ENCODE data around the gene TMEM150C.

Gene TMEM150C

DNA sequence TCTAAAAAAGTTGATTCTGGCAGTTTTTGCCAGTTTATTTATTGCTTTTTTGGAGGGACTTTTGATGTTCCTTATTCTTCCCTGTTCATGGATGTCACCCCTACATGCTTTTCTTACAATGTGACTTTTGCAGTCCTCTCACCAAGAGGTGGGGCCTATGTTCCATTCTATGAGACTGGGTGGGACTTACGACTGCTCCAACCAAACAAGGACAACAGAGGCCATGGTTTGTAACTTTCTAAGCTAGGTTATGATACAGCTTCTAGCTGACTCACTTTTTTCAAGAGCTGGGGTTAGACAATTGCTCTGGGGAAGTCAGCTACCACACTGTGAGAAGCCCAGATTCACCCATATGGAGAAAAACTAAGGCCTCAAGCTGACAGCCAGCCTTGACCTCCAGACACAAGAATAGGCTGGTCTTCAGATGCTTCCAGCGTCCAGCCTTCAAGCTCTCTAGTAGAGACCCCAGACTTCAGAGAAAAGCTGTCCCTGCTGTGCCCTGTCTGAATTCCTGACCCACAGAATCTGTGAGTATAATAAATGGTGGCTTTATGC lies 91.9 kb downstream of the TMEM150C start:
- peak; percentile 67 for DNase-seq

DNA sequence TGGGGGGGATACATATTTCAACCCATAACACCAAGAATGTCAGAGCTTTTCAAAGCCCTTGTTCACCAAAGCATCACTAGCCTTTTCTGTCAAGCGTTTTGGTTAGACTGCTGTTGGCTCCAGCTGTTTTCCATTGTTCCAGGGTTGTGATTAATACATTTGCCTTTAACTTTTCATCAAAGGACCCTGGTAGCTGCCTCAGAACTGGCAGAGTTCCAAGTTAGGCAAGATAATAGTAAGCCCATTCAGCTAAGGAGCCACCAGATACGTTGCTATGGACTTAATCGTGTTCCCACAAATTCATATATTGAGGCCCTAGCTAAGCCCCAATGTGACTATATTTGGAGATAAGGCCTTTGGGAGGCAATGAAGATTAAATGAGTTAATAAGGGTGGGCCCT lies 94.3 kb downstream of the TMEM150C start:
- peak; percentile 27 for DNase-seq

DNA sequence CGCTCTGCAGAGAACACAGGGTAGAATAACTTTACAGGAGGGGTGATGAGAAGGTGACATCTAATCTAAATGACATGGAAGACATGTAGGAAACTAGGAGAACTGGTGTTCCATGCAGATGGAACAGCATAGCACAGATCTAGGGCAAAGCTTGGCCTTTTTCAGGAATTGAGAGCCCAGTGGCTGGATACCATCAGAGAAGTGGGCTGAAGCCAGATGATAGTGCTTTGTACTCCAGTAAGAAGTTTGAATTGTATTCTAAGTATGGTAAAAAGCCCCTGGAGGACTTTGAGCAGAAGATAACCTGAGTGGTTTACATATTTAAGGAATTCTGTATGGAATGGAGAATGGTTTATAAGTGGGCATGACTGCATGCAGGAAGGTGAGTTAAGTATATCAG lies 98.6 kb downstream of the TMEM150C start:
- no peak for DNase-seq

DNA sequence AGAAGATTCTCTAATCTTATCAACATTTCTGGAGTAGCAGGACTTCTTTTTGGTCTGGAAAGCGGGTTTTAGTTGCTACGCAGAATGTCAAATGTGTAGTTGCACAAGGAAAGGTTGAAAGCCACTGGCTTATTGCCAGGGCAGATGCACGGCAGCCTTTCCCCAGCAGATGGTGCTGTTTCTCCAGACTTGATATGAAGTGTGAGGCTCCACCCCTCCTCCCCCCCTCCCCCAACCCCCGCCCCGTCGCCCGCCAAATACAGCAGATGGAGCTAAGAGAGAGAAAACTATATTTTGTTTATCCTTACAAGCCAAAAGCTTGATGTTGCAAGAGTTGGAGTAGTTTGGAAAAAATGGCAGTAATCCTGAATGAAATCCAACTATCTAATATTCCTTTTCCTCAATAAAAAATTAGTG lies 99.4 kb downstream of the TMEM150C start:
- DNase-seq, result peak; percentile 82

DNA sequence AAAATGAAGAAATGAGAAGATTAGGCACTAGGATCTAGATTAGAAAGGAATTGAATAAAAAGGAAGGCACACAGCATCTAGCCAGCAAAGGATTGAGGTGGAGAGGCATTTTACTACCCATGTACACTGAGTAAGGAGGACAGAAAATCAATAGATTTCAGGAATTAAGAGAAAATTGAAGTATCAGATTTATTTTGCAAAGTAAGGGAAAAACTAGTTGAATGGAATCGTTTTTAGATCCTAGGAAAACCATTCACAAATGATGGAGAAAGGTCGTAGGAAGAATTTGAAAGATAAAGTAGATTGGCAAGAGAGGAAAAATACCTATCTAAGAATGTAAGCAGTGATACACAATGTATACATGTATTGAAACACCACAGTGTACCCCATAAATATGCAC lies 100.1 kb downstream of the TMEM150C start:
- no peak for DNase-seq

DNA sequence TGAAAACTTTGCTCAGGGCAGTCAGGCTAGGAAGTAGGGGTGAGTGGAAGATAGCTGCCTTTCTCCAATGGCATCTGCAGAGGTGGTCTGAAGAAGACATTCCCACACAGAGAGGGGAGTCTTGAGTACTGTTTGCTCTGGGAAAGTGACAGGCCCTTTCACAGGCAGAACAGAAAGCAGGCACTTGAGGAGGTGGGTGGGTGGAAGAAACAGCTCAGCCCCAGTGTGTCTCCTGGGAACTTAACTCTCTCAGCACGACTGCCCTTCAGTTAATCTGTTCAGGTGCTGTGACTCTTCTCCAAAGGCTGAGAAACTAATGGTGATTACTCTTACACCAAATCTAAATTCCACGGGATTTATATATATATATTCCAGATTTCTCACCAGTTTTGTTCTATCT lies 103.1 kb downstream of the TMEM150C start:
- DNase-seq, result no peak

DNA sequence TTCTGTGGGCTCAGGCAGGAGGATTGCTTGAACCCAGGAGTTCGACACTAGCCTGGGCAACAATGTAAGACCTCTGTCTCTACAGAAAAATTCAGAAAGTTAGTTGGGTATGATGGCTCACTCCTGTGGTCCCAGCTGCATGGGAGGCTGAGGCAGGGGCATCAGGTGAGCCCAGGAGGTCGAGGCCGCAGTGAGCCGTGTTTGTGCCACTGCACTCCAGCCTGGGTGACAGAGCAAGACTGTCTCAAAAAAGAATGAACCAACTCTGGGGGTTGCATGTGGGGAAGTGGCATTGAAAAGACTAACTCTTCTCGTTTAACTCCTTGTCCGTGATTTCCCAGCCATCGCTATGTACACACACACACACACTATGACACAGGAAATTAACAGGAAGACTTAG lies 104.5 kb downstream of the TMEM150C start:
- DNase-seq, result no peak

DNA sequence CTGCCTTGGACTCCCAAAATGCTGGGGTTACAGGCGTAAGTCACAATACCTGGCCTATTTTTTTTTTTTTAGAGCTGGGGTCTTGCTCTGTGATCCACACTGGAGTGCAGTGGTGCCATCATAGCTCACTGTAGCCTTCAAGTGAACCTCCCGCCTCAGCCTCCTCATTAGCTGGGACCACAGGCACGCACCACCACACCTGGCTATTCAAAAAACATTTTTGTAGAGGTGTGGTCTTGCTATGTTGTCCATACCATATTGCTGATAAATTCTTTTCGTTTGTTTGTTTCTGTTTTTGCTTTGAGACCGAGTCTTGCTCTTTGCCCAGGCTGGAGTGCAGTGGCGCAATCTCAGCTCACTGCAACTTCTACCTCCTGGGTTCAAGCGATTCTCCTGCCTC lies 109.8 kb downstream of the TMEM150C start:
- DNase-seq, result no peak

DNA sequence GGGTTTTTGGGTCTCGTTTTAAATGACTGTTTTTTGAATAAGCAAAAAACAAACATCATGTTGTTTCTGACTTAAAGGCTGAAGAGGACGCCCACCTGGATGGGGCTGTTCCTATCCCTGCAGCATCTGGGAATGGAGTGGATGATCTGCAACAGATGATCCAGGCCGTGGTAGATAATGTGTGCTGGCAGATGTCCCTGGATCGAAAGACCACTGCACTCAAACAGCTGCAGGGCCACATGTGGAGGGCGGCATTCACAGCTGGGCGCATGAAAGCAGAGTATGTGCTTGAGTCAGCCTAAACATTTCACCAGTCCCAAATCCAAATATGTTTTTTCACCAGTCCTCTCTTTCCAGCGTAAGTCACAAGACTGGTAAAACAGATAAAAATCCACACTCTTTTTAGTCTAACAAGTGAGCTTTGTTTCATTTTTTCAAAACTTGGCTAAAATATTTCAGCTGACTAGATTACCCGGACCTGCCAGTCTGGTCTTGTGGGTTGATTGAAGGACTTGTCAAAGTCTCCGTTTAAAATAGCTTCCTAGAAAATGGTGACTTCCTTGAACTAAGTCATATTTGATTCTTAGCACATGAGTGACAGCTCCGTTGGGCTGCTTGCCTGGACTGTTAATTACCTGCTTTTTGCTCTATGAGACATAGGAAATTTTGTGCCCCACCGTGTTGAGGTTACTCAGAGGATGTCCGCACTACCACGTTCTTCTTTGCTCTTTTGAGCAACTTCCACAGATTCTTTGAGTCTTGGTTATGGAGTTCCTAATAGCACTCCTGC lies 110.6 kb downstream of the TMEM150C start:
- DNase-seq, result no peak

DNA sequence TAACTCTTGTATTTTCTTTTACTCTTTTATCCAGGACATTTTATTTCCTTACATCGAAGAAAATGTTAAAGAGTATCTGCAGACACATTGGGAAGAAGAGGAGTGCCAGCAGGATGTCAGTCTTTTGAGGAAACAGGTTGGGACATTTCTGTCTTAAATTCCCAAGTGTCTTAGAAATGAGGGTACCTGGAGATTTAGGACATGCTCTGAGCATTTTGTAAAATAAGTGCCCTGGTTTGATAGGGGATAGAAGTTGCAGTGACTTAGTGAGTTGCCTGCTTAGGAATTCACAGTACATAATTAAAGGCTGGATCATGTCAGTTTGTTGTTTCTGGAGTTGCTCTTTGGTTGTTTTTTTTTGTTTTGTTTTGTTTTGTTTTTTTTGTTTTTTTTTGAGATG lies 113.9 kb downstream of the TMEM150C start:
- DNase-seq, result no peak

DNA sequence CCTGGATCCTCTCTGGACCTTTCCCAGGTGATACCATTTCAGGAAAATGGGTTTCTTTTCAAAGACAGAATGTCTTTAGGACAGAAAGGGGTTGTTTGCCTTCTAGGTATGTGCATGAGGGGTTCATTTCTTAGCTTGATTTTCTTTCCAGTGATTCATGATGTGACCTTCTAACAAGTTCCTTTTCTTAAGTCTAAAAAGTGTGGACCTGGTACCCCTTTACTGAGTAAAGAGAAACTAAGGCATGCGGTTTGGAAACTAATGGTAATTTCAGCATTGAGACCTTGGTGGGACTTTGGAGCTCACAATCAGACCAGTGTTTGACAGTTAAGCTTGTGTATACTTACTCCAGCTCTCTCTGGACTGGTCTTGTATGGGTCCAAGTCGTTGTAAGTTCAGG lies 122.7 kb downstream of the TMEM150C start:
- DNase-seq, result no peak

DNA sequence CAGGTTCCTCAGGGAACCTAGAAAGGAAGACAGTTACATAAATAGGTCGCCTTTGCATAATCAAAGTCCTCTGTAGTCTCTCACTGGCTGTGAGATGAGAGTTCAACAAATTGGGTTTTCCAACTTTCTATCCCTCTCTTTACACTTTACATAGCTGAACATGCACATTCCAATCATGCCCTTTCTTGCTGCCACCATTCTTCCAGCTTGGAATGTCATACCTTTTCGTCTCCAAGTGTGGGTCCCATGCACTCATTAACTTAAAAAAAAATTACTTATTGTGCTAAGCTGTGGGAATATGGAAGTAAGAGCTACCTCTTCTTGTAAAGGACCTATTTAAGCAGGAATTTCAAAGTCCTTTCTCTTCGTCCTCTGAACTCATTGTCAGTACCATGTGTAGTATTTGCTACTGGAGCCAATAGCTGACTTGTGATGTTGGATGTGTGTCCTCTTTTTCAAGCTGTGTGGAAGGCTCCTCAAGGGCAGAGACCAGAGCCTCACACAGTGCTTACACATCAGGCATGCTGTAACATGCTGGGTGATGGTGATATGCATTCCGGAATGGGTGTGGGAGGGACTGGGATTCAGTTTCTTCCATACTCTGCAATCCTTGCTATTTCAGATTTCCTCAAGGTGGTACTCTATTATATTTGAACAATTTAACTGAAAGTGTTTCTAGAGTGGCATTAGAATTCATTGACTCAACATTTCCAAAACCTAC lies 124.3 kb downstream of the TMEM150C start:
- peak; percentile 23 for DNase-seq

DNA sequence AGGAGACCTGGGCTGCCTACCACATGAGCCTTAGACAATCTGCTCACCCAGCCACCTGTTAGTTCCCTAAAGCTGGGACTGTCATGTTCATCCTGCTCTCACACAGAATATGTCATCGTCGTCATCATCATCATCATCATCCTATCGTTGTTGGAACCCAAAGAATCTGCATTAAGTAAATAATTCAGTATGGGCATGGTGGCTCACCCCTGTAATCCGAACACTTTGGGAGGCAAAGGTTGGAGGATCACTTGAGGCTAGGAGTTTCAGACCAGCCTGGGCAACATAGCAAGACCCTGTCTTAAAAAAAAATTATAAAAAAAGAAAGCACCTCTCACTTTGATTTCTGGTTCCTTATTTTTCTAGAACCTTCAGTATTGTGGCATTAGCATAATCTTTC lies 125.0 kb downstream of the TMEM150C start:
- DNase-seq, result no peak

DNA sequence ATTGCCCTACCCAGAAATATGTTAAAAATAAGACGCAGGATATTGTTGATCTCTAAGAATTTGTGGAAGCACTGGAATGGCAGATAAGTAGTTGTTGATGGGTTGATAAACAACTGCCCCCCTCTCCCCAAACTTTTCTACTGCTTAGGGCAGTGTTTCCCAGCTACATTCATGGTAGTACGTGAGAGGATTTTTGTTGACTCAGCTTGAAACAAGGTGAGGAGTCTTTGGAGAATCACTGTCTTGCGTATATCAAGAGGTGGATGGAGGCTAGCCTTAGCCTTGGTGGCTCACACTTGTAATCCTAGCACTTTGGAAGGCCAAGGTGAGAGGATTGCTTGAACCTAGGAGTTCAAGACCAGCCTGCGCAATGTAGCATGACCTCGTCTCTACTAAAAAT lies 125.7 kb downstream of the TMEM150C start:
- DNase-seq, result no peak

DNA sequence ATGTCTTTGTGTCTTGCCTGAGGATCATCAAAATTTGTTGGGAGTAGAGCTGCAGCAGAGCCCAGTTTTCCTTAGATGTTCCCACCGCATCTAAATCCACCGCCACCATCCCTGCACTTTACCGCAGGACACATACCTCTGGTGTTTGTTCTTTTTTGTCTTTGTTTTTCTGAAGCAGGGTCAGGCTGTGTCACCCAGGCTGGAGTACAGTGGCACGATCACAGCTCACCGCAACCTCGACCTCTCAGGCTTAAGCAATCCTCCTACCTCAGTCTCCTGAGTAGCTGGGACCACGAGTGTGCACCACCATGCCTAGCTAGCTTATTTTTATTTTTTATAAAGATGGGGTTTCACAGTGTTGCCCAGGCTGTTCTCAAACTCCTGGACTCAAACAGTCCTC lies 126.8 kb downstream of the TMEM150C start:
- no peak for DNase-seq

DNA sequence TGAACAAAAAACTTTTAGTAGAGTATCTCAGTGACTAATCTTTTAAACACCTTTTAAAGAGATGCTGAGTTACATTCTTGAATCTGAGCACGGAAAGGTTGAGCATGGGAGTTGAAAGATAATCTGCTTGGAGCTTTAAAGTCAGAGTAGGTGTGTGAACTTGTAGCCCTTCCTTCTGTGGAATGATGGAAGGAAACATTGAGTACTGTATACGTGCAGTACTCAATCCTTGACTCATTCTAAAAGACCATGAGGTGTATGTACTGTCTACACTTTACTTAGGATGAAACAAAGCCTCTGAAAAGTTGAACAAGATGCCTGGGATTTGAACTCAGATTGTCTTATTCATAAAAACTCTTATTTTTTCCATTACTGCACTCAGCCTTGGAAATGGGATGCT lies 128.0 kb downstream of the TMEM150C start:
- DNase-seq, result no peak

Data from fibroblast of skin of right biceps (primary cell).